ENCODE data around the gene STAT5A.

- TF ChIP-seq CTCF (IDR thresholded peaks at IDR 0.05) (no peak), POLR2A (IDR thresholded peaks at IDR 0.05) (no peak)
Measured at GRCh38 chr17:42270170-42270535, 18.1 kb upstream of the STAT5A start.
